IMR-90 (cell line): ENCODE data around the gene NUDCD3. TPM values are rescaled to one million over a fixed set of nuclear protein-coding genes. Genes with fewer than 3 reads are reported as not detected.

Experiments
- ATAC-seq: fragments of 200-7000 bp; cut with Tn5 transposase; 2 replicates; pipeline ENCODE4 v1.9.1; 2020; ENCODE audit warnings: low read depth, mild to moderate bottlenecking, moderate library complexity
- BruUV-seq: library from RNA; stranded (reverse); fragments of 400-500 nt; replicated peaks from 2 replicates; lab custom pipeline; 2021; lab: Mats Ljungman, UMichigan
- CTCF ChIA-PET: fragments of 300-600 bp; formaldehyde crosslinking; extraction: SDS; loops from one replicate; lab custom pipeline; 2021; ENCODE audit warnings: antibody characterized with exemption; lab: Yijun Ruan, JAX
- POLR2A ChIA-PET: fragments of 300-600 bp; sonication (Branson Sonifier 250); formaldehyde crosslinking; loops from one replicate; lab custom pipeline; 2022; ENCODE audit warnings: antibody characterized with exemption; ENCODE audit not compliant: unreplicated experiment; lab: Charles Lee
- DNase-seq: peaks from one replicate; pipeline ENCODE4 v3.0.0; 2013
- H2AFZ ChIP-seq: replicated peaks from 2 replicates; pipeline ENCODE3; 2013; ENCODE audit warnings: low read length, mild to moderate bottlenecking; ENCODE audit not compliant: poor library complexity
- H2AK5ac ChIP-seq: 2 replicates; pipeline ENCODE4 v1.6.1; 2013; ENCODE audit warnings: low read depth, low read length, inconsistent platforms
- H2AK9ac ChIP-seq: replicated peaks from 2 replicates; pipeline ENCODE3; 2013; ENCODE audit warnings: mild to moderate bottlenecking, low read depth, low read length, moderate library complexity; ENCODE audit not compliant: poor library complexity
- H2BK120ac ChIP-seq: 2 replicates; pipeline ENCODE4 v1.6.1; 2013; ENCODE audit warnings: low read depth, low read length, inconsistent platforms
- H2BK15ac ChIP-seq: 3 replicates; pipeline ENCODE4 v1.6.1; 2013; ENCODE audit warnings: low read depth, low read length, inconsistent platforms
- H2BK20ac ChIP-seq: 2 replicates; pipeline ENCODE4 v1.6.1; 2013; ENCODE audit warnings: low read depth, mild to moderate bottlenecking, inconsistent platforms, low read length, moderate library complexity
- H2BK5ac ChIP-seq: 2 replicates; pipeline ENCODE4 v1.6.1; 2013; ENCODE audit warnings: mild to moderate bottlenecking, low read depth, low read length, inconsistent platforms; ENCODE audit not compliant: poor library complexity, severe bottlenecking
- H3K14ac ChIP-seq: replicated peaks from 2 replicates; pipeline ENCODE4 v1.6.1; 2013; ENCODE audit warnings: low read depth, low read length, inconsistent platforms
- H3K18ac ChIP-seq: 2 replicates; pipeline ENCODE4 v1.6.1; 2013; ENCODE audit warnings: low read depth, low read length, control low read depth
- H3K23ac ChIP-seq: 2 replicates; pipeline ENCODE4 v1.6.1; 2013; ENCODE audit warnings: low read depth, low read length, inconsistent platforms
- H3K27ac ChIP-seq: 2 replicates; pipeline ENCODE4 v1.5.1; 2013; ENCODE audit warnings: mild to moderate bottlenecking, control low read depth, low read length; ENCODE audit not compliant: insufficient read depth
- H3K27me3 ChIP-seq: 2 replicates; pipeline ENCODE4 v1.6.1; 2013; ENCODE audit warnings: low read length; ENCODE audit not compliant: control insufficient read depth, insufficient read depth
- H3K36me3 ChIP-seq: 2 replicates; pipeline ENCODE4 v1.6.1; 2013; ENCODE audit warnings: low read length, mixed read lengths; ENCODE audit not compliant: control insufficient read depth, insufficient read depth
- H3K4ac ChIP-seq: 2 replicates; pipeline ENCODE4 v1.6.1; 2013; ENCODE audit warnings: low read depth, low read length, inconsistent platforms
- H3K4me1 ChIP-seq: 2 replicates; pipeline ENCODE4 v1.6.1; 2013; ENCODE audit warnings: low read length, mixed read lengths; ENCODE audit not compliant: control insufficient read depth, insufficient read depth
- H3K4me2 ChIP-seq: 2 replicates; pipeline ENCODE4 v1.6.1; 2013; ENCODE audit warnings: low read depth, mild to moderate bottlenecking, control low read depth, low read length, moderate library complexity
- H3K4me3 ChIP-seq: 2 replicates; pipeline ENCODE4 v1.5.1; 2013; ENCODE audit warnings: low read depth, mild to moderate bottlenecking, control low read depth, low read length, moderate library complexity; ENCODE audit not compliant: insufficient read depth
- H3K56ac ChIP-seq: 2 replicates; pipeline ENCODE4 v1.6.1; 2013; ENCODE audit warnings: low read length, inconsistent platforms; ENCODE audit not compliant: insufficient read depth; ENCODE audit errors: extremely low read depth
- H3K79me1 ChIP-seq, 2 experiments: 2 replicates each; pipeline ENCODE4 v1.6.1; 2013; ENCODE audit warnings: low read length in 2 of 2, inconsistent platforms in 1 of 2, low read depth in 1 of 2
- H3K9ac ChIP-seq: 2 replicates; pipeline ENCODE4 v1.6.1; 2013; ENCODE audit warnings: low read depth, low read length, control low read depth
- H3K9me1 ChIP-seq: 2 replicates; pipeline ENCODE4 v1.6.1; 2013; ENCODE audit warnings: low read length, inconsistent platforms; ENCODE audit not compliant: insufficient read depth
- H3K9me3 ChIP-seq: 2 replicates; pipeline ENCODE4 v1.6.1; 2013; ENCODE audit warnings: low read length; ENCODE audit not compliant: control insufficient read depth, insufficient read depth
- H4K20me1 ChIP-seq: 2 replicates; pipeline ENCODE4 v1.6.1; 2013; ENCODE audit warnings: low read length, inconsistent platforms; ENCODE audit not compliant: insufficient read depth
- H4K5ac ChIP-seq: 2 replicates; pipeline ENCODE4 v1.6.1; 2013; ENCODE audit warnings: mild to moderate bottlenecking, low read depth, low read length, control low read depth
- H4K8ac ChIP-seq, 2 experiments: 2 replicates each; pipeline ENCODE4 v1.6.1; 2013; ENCODE audit warnings: low read depth in 2 of 2, low read length in 2 of 2, control low read depth in 1 of 2, inconsistent platforms in 1 of 2
- H4K91ac ChIP-seq: 2 replicates; pipeline ENCODE4 v1.6.1; 2013; ENCODE audit warnings: low read depth, low read length, inconsistent platforms; ENCODE audit not compliant: insufficient read depth
- BHLHE40 ChIP-seq: fragments of 150-350 bp; IDR thresholded peaks from 2 replicates; pipeline ENCODE4 v1.6.1; 2016; ENCODE audit warnings: mild to moderate bottlenecking, low read depth, low read length
- CEBPB ChIP-seq: IDR thresholded peaks from 2 replicates; pipeline ENCODE4 v1.6.1; 2012; ENCODE audit warnings: low read depth, low read length, improper control_type of control experiment
- CHD1 ChIP-seq: IDR thresholded peaks from 2 replicates; pipeline ENCODE4 v1.6.1; 2012; ENCODE audit warnings: low read depth, low read length, improper control_type of control experiment
- ELK1 ChIP-seq: fragments of 150-350 bp; IDR thresholded peaks from 2 replicates; pipeline ENCODE4 v1.6.1; 2016; ENCODE audit warnings: low read depth, mild to moderate bottlenecking, low read length, moderate library complexity, borderline replicate concordance
- FOS ChIP-seq: fragments of 150-350 bp; IDR thresholded peaks from 2 replicates; pipeline ENCODE4 v1.6.1; 2016; ENCODE audit warnings: low read depth, low read length
- MAZ ChIP-seq: IDR thresholded peaks from 2 replicates; pipeline ENCODE4 v1.6.1; 2012; ENCODE audit warnings: low read depth, mild to moderate bottlenecking, low read length, improper control_type of control experiment, moderate library complexity, borderline replicate concordance
- NFE2L2 ChIP-seq: fragments of 150-350 bp; IDR thresholded peaks from 2 replicates; pipeline ENCODE4 v1.6.1; 2016; ENCODE audit warnings: low read depth, mild to moderate bottlenecking, low read length
- POLR2A ChIP-seq: IDR thresholded peaks from 2 replicates; pipeline ENCODE4 v1.6.1; 2012; ENCODE audit warnings: mild to moderate bottlenecking, low read depth, low read length
- RFX5 ChIP-seq: IDR thresholded peaks from 2 replicates; pipeline ENCODE4 v1.8.0; 2012; ENCODE audit warnings: low read depth, mild to moderate bottlenecking, low read length, moderate library complexity
- SMC3 ChIP-seq: fragments of 150-350 bp; IDR thresholded peaks from 2 replicates; pipeline ENCODE4 v1.6.1; 2016; ENCODE audit warnings: low read depth, mild to moderate bottlenecking, antibody characterized with exemption, low read length, moderate library complexity
- dilution Hi-C: fragments of 300-500 bp; cut with HindIII; formaldehyde crosslinking; loops from one replicate; pipeline ENCODE4 v1.14.3; 2018; ENCODE audit warnings: low sequenced_read_pairs; ENCODE audit not compliant: unreplicated experiment
- in situ Hi-C: fragments of 300-500 bp; cut with MboI; formaldehyde crosslinking; loops from 3 replicates; pipeline ENCODE4 v1.14.3; 2019; ENCODE audit warnings: low sequenced_read_pairs, inconsistent platforms, mixed read lengths
- intact Hi-C: fragments of 100-400 bp; cut with micrococcal nuclease; formaldehyde crosslinking; loops from 2 replicates; pipeline ENCODE4 v1.10.0; 2022
- polyA plus RNA-seq, 3 experiments: library from polyadenylated mRNA; depleted of rRNA; stranded (reverse); fragments of >200 nt; gene quantifications; 2 replicates each; pipeline ENCODE4 v1.2.3, GENCODE V29; 2012; ENCODE audit warnings: low replicate concordance in 1 of 3
- total RNA-seq: library from RNA; depleted of rRNA; stranded (reverse); fragments of >200 nt; gene quantifications from 2 replicates; pipeline ENCODE4 v1.2.3, GENCODE V29; 2012

Gene NUDCD3
- total and polyA plus RNA-seq, 2 of the 4 experiments (the other 2 are of a cell fraction) = 49.5 to 76.0 TPM

- BruUV-seq = no TSS peak
- no peak overlapping the region for H3K18ac ChIP-seq
- TF ChIP-seq POLR2A = no peak
- TF ChIP-seq NFE2L2 = no peak
- no peak for TF ChIP-seq FOS
- no peak for TF ChIP-seq SMC3
- TF ChIP-seq RFX5 = no peak
- TF ChIP-seq BHLHE40 = no peak
- TF ChIP-seq MAZ = no peak
- TF ChIP-seq ELK1 = no peak
- no peak for TF ChIP-seq CEBPB
- no peak for TF ChIP-seq CHD1
- H4K8ac ChIP-seq = no peak overlapping the region
- peaks cover 7% of the 10 kb centered on the region for H3K9me3 ChIP-seq
- ChIA-PET POLR2A (no interaction called here), CTCF (interaction anchor here (1.1 kb wide), 1 partner anchor 8 kb away, joined by 3 read pairs; no protein-coding TSS in a partner anchor)
- peaks cover 14% of the 10 kb centered on the region for H3K27me3 ChIP-seq
- H2BK120ac ChIP-seq = no peak overlapping the region
- H4K20me1 ChIP-seq = no peaks in the 10 kb centered on the region
- H3K14ac ChIP-seq = no peak overlapping the region
- no peak overlapping the region for H2BK5ac ChIP-seq
- peaks cover 1% of the 10 kb centered on the region; the same call in 1 of the 2 replicates for H3K4me1 ChIP-seq
- no peak overlapping the region for H3K4ac ChIP-seq
- no peak overlapping the region for H3K27ac ChIP-seq
- no peaks in the 10 kb centered on the region for H3K9me1 ChIP-seq
- dilution Hi-C loops (no loop called here), in situ Hi-C loops (no loop called here), intact Hi-C loops (loop anchor here (1.0 kb wide), 2 partner anchors 130 to 218 kb away; no protein-coding TSS in a partner anchor)
- no peak overlapping the region for H2AK9ac ChIP-seq
- no peak overlapping the region for H4K91ac ChIP-seq
- no peaks in the 10 kb centered on the region for H3K36me3 ChIP-seq
- H2AFZ ChIP-seq = no peak overlapping the region
- H2BK20ac ChIP-seq = no peak overlapping the region
- H3K4me2 ChIP-seq = no peak overlapping the region
- no peak overlapping the region for H2BK15ac ChIP-seq
- no peak overlapping the region for H3K56ac ChIP-seq
- no peak overlapping the region for H4K5ac ChIP-seq
- DNase-seq (no peak), ATAC-seq (no peak)
- no peak overlapping the region for H3K23ac ChIP-seq
- no peak overlapping the region for H2AK5ac ChIP-seq
- no peak overlapping the region for H3K9ac ChIP-seq
- no peaks in the 10 kb centered on the region for H3K79me1 ChIP-seq
- H3K4me3 ChIP-seq = no peak overlapping the region
These were observed 142.8 kb downstream of the NUDCD3 start for GRCh38 chr7:44347546-44348114.
